HFFc6 (cell line): ENCODE data around the gene PCDHA3. TPM values are rescaled to one million over a fixed set of nuclear protein-coding genes. Genes with fewer than 3 reads are reported as not detected.

Experiments used
- total RNA-seq, 6 experiments: library from RNA; stranded (reverse); fragmentation: NEBNext Ultra II Directional; extraction: Animal tissue kit (Norgen Biotek cat#: 25700); gene quantifications; 2 replicates in 1 of 6; 3 replicates in 5 of 6; pipeline ENCODE4 v1.2.3, GENCODE V29; 2021

The PCDHA3 gene
- total RNA-seq, 6 experiments from 2014 or later = 0.05 TPM; not detected in 5

Other genes starting within 250 kb of the PCDHA3 start
- gene SRA1, start 243.6 kb upstream of the PCDHA3 start, total RNA-seq = 10 to 100 TPM; 50.0 to 62.3 (median 59.4) TPM
- 10 to 100 TPM; 11.0 to 13.0 (median 11.7) TPM for gene APBB3, start 236.5 kb upstream of the PCDHA3 start, total RNA-seq
- gene SLC35A4, start 236.2 kb upstream of the PCDHA3 start, total RNA-seq = 10 to 100 TPM; 64.1 to 72.8 (median 71.2) TPM
- 1 to 10 TPM in 5 of 6 experiments, under 1 TPM in 1; 0.84 to 1.9 (median 1.3) TPM for gene CD14, start 167.9 kb upstream of the PCDHA3 start, total RNA-seq
- gene TMCO6, start 161.6 kb upstream of the PCDHA3 start, total RNA-seq = 1 to 10 TPM; 3.6 to 7.2 (median 6.1) TPM
- gene NDUFA2, start 153.4 kb upstream of the PCDHA3 start, total RNA-seq = 10 to 100 TPM; 60.5 to 73.9 (median 67.0) TPM
- gene IK, start 153.2 kb upstream of the PCDHA3 start, total RNA-seq = 100 to 1,000 TPM in 4 of 6 experiments, 10 to 100 TPM in 2; 83.3 to 116 (median 109) TPM
- gene WDR55, start 136.2 kb upstream of the PCDHA3 start, total RNA-seq = 10 to 100 TPM; 23.7 to 28.3 (median 25.8) TPM
- gene DND1, start 127.5 kb upstream of the PCDHA3 start, total RNA-seq = under 1 TPM; 0.26 to 0.59 (median 0.41) TPM
- 100 to 1,000 TPM in 1 of 6 experiments, 10 to 100 TPM in 5; 89.1 to 102 (median 96.8) TPM for gene HARS1, start 109.7 kb upstream of the PCDHA3 start, total RNA-seq
- 10 to 100 TPM; 22.1 to 23.5 (median 22.9) TPM for gene HARS2, start 109.6 kb upstream of the PCDHA3 start, total RNA-seq
- gene ZMAT2, start 100.6 kb upstream of the PCDHA3 start, total RNA-seq = 10 to 100 TPM; 59.1 to 68.5 (median 63.8) TPM
- under 1 TPM; 0.09 to 0.22 (median 0.14) TPM for gene PCDHA1, start 14.9 kb upstream of the PCDHA3 start, total RNA-seq
- gene PCDHA2, start 6.2 kb upstream of the PCDHA3 start, total RNA-seq = under 1 TPM in 1 of 6 experiments, not detected in 5; 0.13 TPM
- gene PCDHA4, start 6.0 kb downstream of the PCDHA3 start, total RNA-seq = under 1 TPM in 1 of 6 experiments, not detected in 5; 0.05 TPM
- not detected for gene PCDHA5, start 20.6 kb downstream of the PCDHA3 start, total RNA-seq
- gene PCDHA6, start 26.9 kb downstream of the PCDHA3 start, total RNA-seq = under 1 TPM in 3 of 6 experiments, not detected in 3; 0.07 to 0.09 (median 0.08) TPM
- under 1 TPM; 0.09 to 0.26 (median 0.20) TPM for gene PCDHA7, start 33.2 kb downstream of the PCDHA3 start, total RNA-seq
- gene PCDHA8, start 40.1 kb downstream of the PCDHA3 start, total RNA-seq = under 1 TPM in 2 of 6 experiments, not detected in 4; 0.05 to 0.12 TPM
- gene PCDHA9, start 47.3 kb downstream of the PCDHA3 start, total RNA-seq = under 1 TPM in 1 of 6 experiments, not detected in 5; 0.03 TPM
- not detected for gene PCDHA10, start 54.8 kb downstream of the PCDHA3 start, total RNA-seq
- under 1 TPM in 4 of 6 experiments, not detected in 2; 0.07 to 0.14 (median 0.11) TPM for gene PCDHA11, start 67.9 kb downstream of the PCDHA3 start, total RNA-seq
- under 1 TPM in 5 of 6 experiments, not detected in 1; 0.09 to 0.34 (median 0.20) TPM for gene PCDHA12, start 74.3 kb downstream of the PCDHA3 start, total RNA-seq
- not detected for gene PCDHA13, start 81.1 kb downstream of the PCDHA3 start, total RNA-seq
- gene PCDHAC1, start 125.2 kb downstream of the PCDHA3 start, total RNA-seq = not detected
- not detected for gene PCDHAC2, start 165.4 kb downstream of the PCDHA3 start, total RNA-seq